GM13977 (cell line): Measurements from ENCODE around the gene PCMT1.

Experiments
- DNase-seq: peaks from one replicate; pipeline ENCODE4 v3.0.0; 2012; ENCODE audit warnings: low spot score
- CTCF ChIP-seq: IDR thresholded peaks from 2 replicates; pipeline ENCODE4 v1.5.1; 2012; ENCODE audit warnings: mild to moderate bottlenecking, control low read depth; ENCODE audit not compliant: insufficient read depth; ENCODE audit errors: extremely low read depth, missing control alignments
- in situ Hi-C: fragments of 300-500 bp; cut with MboI; formaldehyde crosslinking; loops from one replicate; pipeline ENCODE4 v1.12.0; 2022; ENCODE audit warnings: low sequenced_read_pairs, low pct_unique_long_range_greater_than_20kb, mixed read lengths, inconsistent platforms; ENCODE audit not compliant: unreplicated experiment

Gene PCMT1

GRCh38 chr6:149749594-149750135 is at the start of gene PCMT1:
Gene PCMT1 (plus strand): TSS chr6:149749741. CDS start chr6:149749902, 161 bp downstream.
- peak; percentile 95 for DNase-seq
- in situ Hi-C loops: no loop called here
- TF ChIP-seq CTCF: no peak

- TF ChIP-seq CTCF: no peak
- in situ Hi-C loops: no loop called here
- no peak for DNase-seq
Observed at GRCh38 chr6:149701714-149702113, 47.8 kb upstream of the PCMT1 start.

- in situ Hi-C loops: no loop called here
- no peak for DNase-seq
- no peak for TF ChIP-seq CTCF
Observed at GRCh38 chr6:149711711-149712110, 37.8 kb upstream of the PCMT1 start.

DNA sequence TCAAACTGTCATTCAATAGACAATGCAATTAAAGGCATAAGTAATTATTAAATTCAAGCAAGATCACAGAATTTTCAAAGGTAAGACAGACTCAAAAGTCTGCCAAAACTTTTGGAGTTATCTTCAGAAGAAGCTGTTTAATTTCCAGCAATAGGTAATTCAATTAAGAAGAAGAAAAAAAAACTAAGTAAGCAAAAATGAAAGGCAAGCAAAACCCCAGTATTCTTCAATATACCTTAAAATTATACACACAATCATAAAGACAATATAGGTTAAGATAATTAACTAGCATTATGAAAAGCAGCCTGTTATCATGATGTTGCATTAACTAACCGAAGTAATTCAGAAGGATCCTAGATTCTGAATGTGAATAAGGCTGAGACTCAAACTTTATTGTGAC is 35.1 kb upstream of the PCMT1 start:
- no peak for TF ChIP-seq CTCF
- DNase-seq: no peak
- in situ Hi-C loops: no loop called here

- peak; percentile 52 for DNase-seq
- no peak for TF ChIP-seq CTCF
- in situ Hi-C loops: no loop called here
Observed at GRCh38 chr6:149716181-149716963, 33.2 kb upstream of the PCMT1 start.

DNA sequence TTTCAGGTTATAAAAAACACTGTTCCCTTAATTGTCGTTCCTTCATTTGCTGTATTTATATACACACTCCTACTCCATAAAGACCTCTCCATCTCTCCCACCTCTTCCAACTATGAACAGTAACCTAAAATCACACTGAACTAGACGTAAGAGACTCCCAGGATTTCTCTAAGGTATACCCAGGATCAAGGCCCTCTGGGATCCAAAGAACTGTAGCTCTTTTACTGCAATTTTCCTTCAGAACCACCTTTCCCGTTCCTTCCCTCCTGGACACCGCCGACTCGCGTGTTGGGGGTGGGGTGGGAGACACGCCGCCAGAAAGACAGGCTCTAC is 32.3 kb upstream of the PCMT1 start:
- in situ Hi-C loops: no loop called here
- no peak for DNase-seq
- TF ChIP-seq CTCF: no peak
